K562 (cell line): Measurements from ENCODE around the gene ADAM19. TPM values are rescaled to one million over a fixed set of nuclear protein-coding genes. Genes with fewer than 3 reads are reported as not detected.
A peak's percentile ranks its signal among the peaks of the same experiment; 100 is the strongest.

Source experiments
- DPF2 ChIP-seq: fragments of 450-650 bp; IDR thresholded peaks from 2 replicates; pipeline ENCODE4 v1.6.1; 2016
- E2F8 ChIP-seq: fragments of 450-650 bp; IDR thresholded peaks from 2 replicates; pipeline ENCODE4 v1.7.1; 2018; ENCODE audit warnings: mild to moderate bottlenecking, low read depth; ENCODE audit not compliant: partially characterized antibody
- FOSL1 ChIP-seq: fragments of 200-800 bp; sonication (Bioruptor generic); conservative IDR thresholded peaks from 2 replicates; pipeline ENCODE4 v1.6.1; 2016; ENCODE audit warnings: missing genetic modification characterization, missing compliant biosample characterization
- GTF2A2 ChIP-seq: IDR thresholded peaks from 2 replicates; pipeline ENCODE4 v1.6.1; 2016; ENCODE audit warnings: mild to moderate bottlenecking, missing genetic modification characterization, missing compliant biosample characterization
- HEY1 ChIP-seq: fragments of 250-450 bp; sonication (Bioruptor Pico); IDR thresholded peaks from 2 replicates; pipeline ENCODE4 v1.5.0; 2020; ENCODE audit warnings: mild to moderate bottlenecking, moderate library complexity, borderline replicate concordance
- HOXB6 ChIP-seq: fragments of 250-450 bp; sonication (Bioruptor Pico); IDR thresholded peaks from 2 replicates; pipeline ENCODE4 v1.5.1; 2022; ENCODE audit warnings: mild to moderate bottlenecking, borderline replicate concordance
- KDM2B ChIP-seq: fragments of 250-450 bp; sonication (Bioruptor Pico); IDR thresholded peaks from 2 replicates; pipeline ENCODE4 v1.8.0; 2021; ENCODE audit warnings: mild to moderate bottlenecking, moderate library complexity
- MAFG ChIP-seq: fragments of 450-650 bp; conservative IDR thresholded peaks from 2 replicates; pipeline ENCODE4 v1.6.1; 2016; ENCODE audit warnings: missing genetic modification characterization, missing compliant biosample characterization
- NR2C2 ChIP-seq, 2 experiments: fragments of 200-800 bp in 1 of 2; sonication (Bioruptor generic) in 1 of 2; sonication (generic) in 1 of 2; formaldehyde crosslinking in 1 of 2; IDR thresholded peaks; 2 replicates each; pipeline versions ENCODE4 v1.6.1 to v1.8.0; 2016 to 2022; ENCODE audit warnings: mild to moderate bottlenecking in 1 of 2, missing compliant biosample characterization in 1 of 2, missing genetic modification characterization in 1 of 2, missing genetic modification reagents in 1 of 2
- NRF1 ChIP-seq, 2 experiments: fragments of 450-650 bp; IDR thresholded peaks in 1 of 2; conservative IDR thresholded peaks in 1 of 2; 2 replicates each; pipeline ENCODE4 v1.6.1; 2014; ENCODE audit warnings: mild to moderate bottlenecking in 2 of 2
- RBM34 ChIP-seq: fragments of 200-400 bp; formaldehyde crosslinking; IDR thresholded peaks from 2 replicates; pipeline ENCODE4 v1.6.1; 2018; ENCODE audit warnings: low read length, borderline replicate concordance; ENCODE audit not compliant: insufficient read depth
- TAF7 ChIP-seq: fragments of 450-650 bp; IDR thresholded peaks from 2 replicates; pipeline ENCODE4 v1.6.1; 2016; ENCODE audit warnings: missing genetic modification characterization, missing compliant biosample characterization
- TEAD1 ChIP-seq, 2 experiments: fragments of 450-650 bp in 1 of 2; sonication (generic) in 1 of 2; formaldehyde crosslinking; IDR thresholded peaks; 2 replicates each; pipeline versions ENCODE4 v1.4.0 to v1.8.0; 2020 to 2022; ENCODE audit warnings: mild to moderate bottlenecking in 2 of 2, missing genetic modification reagents in 1 of 2
- TEAD2 ChIP-seq: fragments of 450-650 bp; IDR thresholded peaks from 2 replicates; pipeline ENCODE4 v1.6.1; 2016; ENCODE audit warnings: missing genetic modification characterization, control low read depth, missing compliant biosample characterization
- TEAD4 ChIP-seq, 2 experiments: sonication (generic) in 1 of 2; formaldehyde crosslinking in 1 of 2; IDR thresholded peaks; 2 replicates each; pipeline versions ENCODE4 v1.6.1 to v1.8.0; 2012 to 2022; ENCODE audit warnings: borderline replicate concordance in 1 of 2, inconsistent platforms in 1 of 2, low read length in 1 of 2, mild to moderate bottlenecking in 1 of 2, missing genetic modification reagents in 1 of 2
- ZNF586 ChIP-seq: fragments of 450-650 bp; formaldehyde crosslinking; conservative IDR thresholded peaks from 2 replicates; pipeline ENCODE4 v1.4.0; 2020; ENCODE audit warnings: mild to moderate bottlenecking, moderate library complexity
- polyA plus RNA-seq, 8 experiments: library from polyadenylated mRNA; depleted of rRNA in 4 of 8; stranded (reverse) in 5 of 8; unstranded in 3 of 8; fragments of >200 nt; fragmentation: Nextera tagmentation in 2 of 8; fragmentation: Illumina TruSeq in 1 of 8; extraction: Ambion mirVana in 2 of 8; extraction: Trizol in 1 of 8; gene quantifications; 2 replicates each; pipeline versions ENCODE4 v1.2.1 to v1.2.3, GENCODE V29; 2011 to 2014; ENCODE audit warnings: inconsistent platforms in 1 of 8, missing spikeins in 1 of 8
- total RNA-seq, 7 experiments: library from RNA; depleted of rRNA in 6 of 7; stranded (reverse); fragments of >200 nt in 6 of 7; fragmentation: Illumina TruSeq in 2 of 7; extraction: Trizol in 2 of 7; gene quantifications; 2 replicates each; pipeline versions ENCODE4 v1.2.1 to v1.2.3, GENCODE V29; 2011 to 2021; ENCODE audit warnings: low replicate concordance in 1 of 7
- TF ChIP-seq, protein P1 (sequence below): sonication (generic); formaldehyde crosslinking; IDR thresholded peaks from 2 replicates; pipeline ENCODE4 v1.8.0; 2022; ENCODE audit warnings: missing genetic modification reagents, mild to moderate bottlenecking, borderline replicate concordance
- TF ChIP-seq, protein P2 (sequence below): fragments of 450-650 bp; formaldehyde crosslinking; IDR thresholded peaks from 2 replicates; pipeline ENCODE4 v1.4.0; 2022; ENCODE audit warnings: missing genetic modification characterization
- TF ChIP-seq, protein P3 (sequence below): fragments of 250-450 bp; sonication (Bioruptor Pico); IDR thresholded peaks from 2 replicates; pipeline ENCODE4 v1.5.1; 2021; ENCODE audit warnings: mild to moderate bottlenecking

ADAM19 gene
- total and polyA plus RNA-seq, 9 of the 15 experiments (the other 6 are each of a cell fraction or from before 2014, with no cell fraction given) = 0.11 to 1.1 (median 0.43) TPM

GRCh38 chr5:157571357-157571827 lies 4.2 kb downstream of the ADAM19 start (continued):
- TF ChIP-seq, protein P1, sequence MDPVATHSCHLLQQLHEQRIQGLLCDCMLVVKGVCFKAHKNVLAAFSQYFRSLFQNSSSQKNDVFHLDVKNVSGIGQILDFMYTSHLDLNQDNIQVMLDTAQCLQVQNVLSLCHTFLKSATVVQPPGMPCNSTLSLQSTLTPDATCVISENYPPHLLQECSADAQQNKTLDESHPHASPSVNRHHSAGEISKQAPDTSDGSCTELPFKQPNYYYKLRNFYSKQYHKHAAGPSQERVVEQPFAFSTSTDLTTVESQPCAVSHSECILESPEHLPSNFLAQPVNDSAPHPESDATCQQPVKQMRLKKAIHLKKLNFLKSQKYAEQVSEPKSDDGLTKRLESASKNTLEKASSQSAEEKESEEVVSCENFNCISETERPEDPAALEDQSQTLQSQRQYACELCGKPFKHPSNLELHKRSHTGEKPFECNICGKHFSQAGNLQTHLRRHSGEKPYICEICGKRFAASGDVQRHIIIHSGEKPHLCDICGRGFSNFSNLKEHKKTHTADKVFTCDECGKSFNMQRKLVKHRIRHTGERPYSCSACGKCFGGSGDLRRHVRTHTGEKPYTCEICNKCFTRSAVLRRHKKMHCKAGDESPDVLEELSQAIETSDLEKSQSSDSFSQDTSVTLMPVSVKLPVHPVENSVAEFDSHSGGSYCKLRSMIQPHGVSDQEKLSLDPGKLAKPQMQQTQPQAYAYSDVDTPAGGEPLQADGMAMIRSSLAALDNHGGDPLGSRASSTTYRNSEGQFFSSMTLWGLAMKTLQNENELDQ = no peak
- no peak for TF ChIP-seq NR2C2 (CRISPR knock-in tag; IDR thresholded peaks at IDR 0.05)
- 0 out of 2 replicates have a peak, but pooled peaks have one; percentile 10 for TF ChIP-seq NR2C2 (tag; IDR thresholded peaks at IDR 0.05)
- 0 out of 2 replicates have a peak, but pooled peaks have one; percentile 5 for TF ChIP-seq TEAD4 (IDR thresholded peaks at IDR 0.05; ENCODE audit: low read length)
- TF ChIP-seq TEAD4 (CRISPR knock-in tag; IDR thresholded peaks at IDR 0.05; ENCODE audit: borderline replicate concordance) = no peak
- no peak for TF ChIP-seq ZNF586 (CRISPR knock-in tag)
- TF ChIP-seq, protein P2, sequence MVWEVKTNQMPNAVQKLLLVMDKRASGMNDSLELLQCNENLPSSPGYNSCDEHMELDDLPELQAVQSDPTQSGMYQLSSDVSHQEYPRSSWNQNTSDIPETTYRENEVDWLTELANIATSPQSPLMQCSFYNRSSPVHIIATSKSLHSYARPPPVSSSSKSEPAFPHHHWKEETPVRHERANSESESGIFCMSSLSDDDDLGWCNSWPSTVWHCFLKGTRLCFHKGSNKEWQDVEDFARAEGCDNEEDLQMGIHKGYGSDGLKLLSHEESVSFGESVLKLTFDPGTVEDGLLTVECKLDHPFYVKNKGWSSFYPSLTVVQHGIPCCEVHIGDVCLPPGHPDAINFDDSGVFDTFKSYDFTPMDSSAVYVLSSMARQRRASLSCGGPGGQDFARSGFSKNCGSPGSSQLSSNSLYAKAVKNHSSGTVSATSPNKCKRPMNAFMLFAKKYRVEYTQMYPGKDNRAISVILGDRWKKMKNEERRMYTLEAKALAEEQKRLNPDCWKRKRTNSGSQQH (CRISPR knock-in tag) = no peak
- TF ChIP-seq DPF2 = peak; percentile 73
- TF ChIP-seq KDM2B (CRISPR knock-in tag) = no peak
- peak; percentile 63 for TF ChIP-seq FOSL1 (tag)
- TF ChIP-seq HEY1 = no peak
- no peak for TF ChIP-seq GTF2A2
- no peak for TF ChIP-seq TAF7 (tag)
- TF ChIP-seq NRF1 (conservative IDR thresholded peaks at IDR 0.05 in 1 of 2, IDR thresholded peaks at IDR 0.05 in 1 of 2) = peak; percentile 20 to 33; a peak in 1 of 4 replicates
- TF ChIP-seq RBM34 = no peak
- peak; percentile 26 for TF ChIP-seq E2F8
- TF ChIP-seq MAFG (tag) = no peak
- TF ChIP-seq, protein P3, sequence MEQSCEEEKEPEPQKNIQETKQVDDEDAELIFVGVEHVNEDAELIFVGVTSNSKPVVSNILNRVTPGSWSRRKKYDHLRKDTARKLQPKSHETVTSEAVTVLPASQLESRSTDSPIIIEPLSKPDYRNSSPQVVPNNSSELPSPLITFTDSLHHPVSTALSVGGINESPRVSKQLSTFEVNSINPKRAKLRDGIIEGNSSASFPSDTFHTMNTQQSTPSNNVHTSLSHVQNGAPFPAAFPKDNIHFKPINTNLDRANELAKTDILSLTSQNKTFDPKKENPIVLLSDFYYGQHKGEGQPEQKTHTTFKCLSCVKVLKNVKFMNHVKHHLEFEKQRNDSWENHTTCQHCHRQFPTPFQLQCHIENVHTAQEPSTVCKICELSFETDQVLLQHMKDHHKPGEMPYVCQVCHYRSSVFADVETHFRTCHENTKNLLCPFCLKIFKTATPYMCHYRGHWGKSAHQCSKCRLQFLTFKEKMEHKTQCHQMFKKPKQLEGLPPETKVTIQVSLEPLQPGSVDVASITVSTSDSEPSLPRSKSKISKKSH (CRISPR knock-in tag) = no peak
- no peak for TF ChIP-seq HOXB6 (CRISPR knock-in tag)
- TF ChIP-seq TEAD2 (tag) = no peak
- 0 out of 4 replicates have a peak, but pooled peaks of 1 of the 2 experiments have one; percentile 29 for TF ChIP-seq TEAD1 (CRISPR knock-in tag; IDR thresholded peaks at IDR 0.05)
